ENCODE results near the gene ANK3.

DNA sequence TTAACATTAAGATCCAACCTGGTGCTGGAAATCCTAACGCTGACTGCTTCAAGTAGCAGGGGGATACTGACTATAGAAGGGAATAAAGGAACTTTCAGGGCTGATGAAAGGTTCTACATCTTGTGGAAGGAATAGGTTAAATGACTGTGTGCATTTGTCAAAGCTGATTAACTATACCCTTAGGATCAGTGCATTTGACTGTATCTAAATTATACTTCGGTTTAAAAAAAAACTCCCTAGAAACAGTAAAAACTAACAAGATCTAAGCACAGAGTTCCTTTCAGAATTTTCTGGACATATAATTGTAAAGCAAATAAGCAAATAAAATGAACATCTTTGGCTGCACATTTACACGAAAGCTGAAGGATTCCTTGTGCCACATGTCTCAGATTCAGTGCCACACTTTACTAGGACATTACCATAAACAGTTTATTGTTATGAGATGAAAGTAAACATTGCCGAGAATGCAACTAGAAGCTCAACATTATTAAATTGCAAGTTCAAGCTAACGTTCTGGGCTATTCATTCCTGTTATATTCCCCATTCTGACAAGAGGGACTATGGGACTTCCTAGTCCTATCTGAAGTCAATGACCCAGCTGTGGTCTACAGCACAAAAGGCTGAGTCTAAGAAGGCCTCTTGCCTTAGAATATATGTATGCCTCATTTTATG lies 20.7 kb downstream of the ANK3 start:
- TF ChIP-seq, protein P1, sequence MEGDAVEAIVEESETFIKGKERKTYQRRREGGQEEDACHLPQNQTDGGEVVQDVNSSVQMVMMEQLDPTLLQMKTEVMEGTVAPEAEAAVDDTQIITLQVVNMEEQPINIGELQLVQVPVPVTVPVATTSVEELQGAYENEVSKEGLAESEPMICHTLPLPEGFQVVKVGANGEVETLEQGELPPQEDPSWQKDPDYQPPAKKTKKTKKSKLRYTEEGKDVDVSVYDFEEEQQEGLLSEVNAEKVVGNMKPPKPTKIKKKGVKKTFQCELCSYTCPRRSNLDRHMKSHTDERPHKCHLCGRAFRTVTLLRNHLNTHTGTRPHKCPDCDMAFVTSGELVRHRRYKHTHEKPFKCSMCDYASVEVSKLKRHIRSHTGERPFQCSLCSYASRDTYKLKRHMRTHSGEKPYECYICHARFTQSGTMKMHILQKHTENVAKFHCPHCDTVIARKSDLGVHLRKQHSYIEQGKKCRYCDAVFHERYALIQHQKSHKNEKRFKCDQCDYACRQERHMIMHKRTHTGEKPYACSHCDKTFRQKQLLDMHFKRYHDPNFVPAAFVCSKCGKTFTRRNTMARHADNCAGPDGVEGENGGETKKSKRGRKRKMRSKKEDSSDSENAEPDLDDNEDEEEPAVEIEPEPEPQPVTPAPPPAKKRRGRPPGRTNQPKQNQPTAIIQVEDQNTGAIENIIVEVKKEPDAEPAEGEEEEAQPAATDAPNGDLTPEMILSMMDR (conservative IDR thresholded peaks at IDR 0.05; ENCODE audit: low read depth in 2 of 2): no peak
- no peak for TF ChIP-seq CREB1 (CRISPR knock-in tag; IDR thresholded peaks at IDR 0.05; ENCODE audit: low read depth)
- TF ChIP-seq EZH2phosphoT487 (IDR thresholded peaks at IDR 0.05; ENCODE audit: unreplicated experiment): no peak
- TF ChIP-seq EZH2 (IDR thresholded peaks at IDR 0.05; ENCODE audit: low read depth, unreplicated experiment): no peak
- no peak for TF ChIP-seq POLR2AphosphoS5 (IDR thresholded peaks at IDR 0.05; ENCODE audit: low read depth)
- TF ChIP-seq, protein P2, sequence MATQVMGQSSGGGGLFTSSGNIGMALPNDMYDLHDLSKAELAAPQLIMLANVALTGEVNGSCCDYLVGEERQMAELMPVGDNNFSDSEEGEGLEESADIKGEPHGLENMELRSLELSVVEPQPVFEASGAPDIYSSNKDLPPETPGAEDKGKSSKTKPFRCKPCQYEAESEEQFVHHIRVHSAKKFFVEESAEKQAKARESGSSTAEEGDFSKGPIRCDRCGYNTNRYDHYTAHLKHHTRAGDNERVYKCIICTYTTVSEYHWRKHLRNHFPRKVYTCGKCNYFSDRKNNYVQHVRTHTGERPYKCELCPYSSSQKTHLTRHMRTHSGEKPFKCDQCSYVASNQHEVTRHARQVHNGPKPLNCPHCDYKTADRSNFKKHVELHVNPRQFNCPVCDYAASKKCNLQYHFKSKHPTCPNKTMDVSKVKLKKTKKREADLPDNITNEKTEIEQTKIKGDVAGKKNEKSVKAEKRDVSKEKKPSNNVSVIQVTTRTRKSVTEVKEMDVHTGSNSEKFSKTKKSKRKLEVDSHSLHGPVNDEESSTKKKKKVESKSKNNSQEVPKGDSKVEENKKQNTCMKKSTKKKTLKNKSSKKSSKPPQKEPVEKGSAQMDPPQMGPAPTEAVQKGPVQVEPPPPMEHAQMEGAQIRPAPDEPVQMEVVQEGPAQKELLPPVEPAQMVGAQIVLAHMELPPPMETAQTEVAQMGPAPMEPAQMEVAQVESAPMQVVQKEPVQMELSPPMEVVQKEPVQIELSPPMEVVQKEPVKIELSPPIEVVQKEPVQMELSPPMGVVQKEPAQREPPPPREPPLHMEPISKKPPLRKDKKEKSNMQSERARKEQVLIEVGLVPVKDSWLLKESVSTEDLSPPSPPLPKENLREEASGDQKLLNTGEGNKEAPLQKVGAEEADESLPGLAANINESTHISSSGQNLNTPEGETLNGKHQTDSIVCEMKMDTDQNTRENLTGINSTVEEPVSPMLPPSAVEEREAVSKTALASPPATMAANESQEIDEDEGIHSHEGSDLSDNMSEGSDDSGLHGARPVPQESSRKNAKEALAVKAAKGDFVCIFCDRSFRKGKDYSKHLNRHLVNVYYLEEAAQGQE (IDR thresholded peaks at IDR 0.05; ENCODE audit: unreplicated experiment): no peak
- no peak for TF ChIP-seq STAT1 (IDR thresholded peaks at IDR 0.05; ENCODE audit: unreplicated experiment)
- no peak for TF ChIP-seq ZNF114 (CRISPR knock-in tag; IDR thresholded peaks at IDR 0.05)
- TF ChIP-seq, protein P3, sequence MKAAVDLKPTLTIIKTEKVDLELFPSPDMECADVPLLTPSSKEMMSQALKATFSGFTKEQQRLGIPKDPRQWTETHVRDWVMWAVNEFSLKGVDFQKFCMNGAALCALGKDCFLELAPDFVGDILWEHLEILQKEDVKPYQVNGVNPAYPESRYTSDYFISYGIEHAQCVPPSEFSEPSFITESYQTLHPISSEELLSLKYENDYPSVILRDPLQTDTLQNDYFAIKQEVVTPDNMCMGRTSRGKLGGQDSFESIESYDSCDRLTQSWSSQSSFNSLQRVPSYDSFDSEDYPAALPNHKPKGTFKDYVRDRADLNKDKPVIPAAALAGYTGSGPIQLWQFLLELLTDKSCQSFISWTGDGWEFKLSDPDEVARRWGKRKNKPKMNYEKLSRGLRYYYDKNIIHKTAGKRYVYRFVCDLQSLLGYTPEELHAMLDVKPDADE (IDR thresholded peaks at IDR 0.05): no peak
- TF ChIP-seq ZNF331 (CRISPR knock-in tag; IDR thresholded peaks at IDR 0.05; ENCODE audit: low read depth): no peak
- TF ChIP-seq NANOG (IDR thresholded peaks at IDR 0.05; ENCODE audit: borderline replicate concordance): no peak
- no peak for TF ChIP-seq JUNB (IDR thresholded peaks at IDR 0.05; ENCODE audit: unreplicated experiment)
- TF ChIP-seq, protein P4, sequence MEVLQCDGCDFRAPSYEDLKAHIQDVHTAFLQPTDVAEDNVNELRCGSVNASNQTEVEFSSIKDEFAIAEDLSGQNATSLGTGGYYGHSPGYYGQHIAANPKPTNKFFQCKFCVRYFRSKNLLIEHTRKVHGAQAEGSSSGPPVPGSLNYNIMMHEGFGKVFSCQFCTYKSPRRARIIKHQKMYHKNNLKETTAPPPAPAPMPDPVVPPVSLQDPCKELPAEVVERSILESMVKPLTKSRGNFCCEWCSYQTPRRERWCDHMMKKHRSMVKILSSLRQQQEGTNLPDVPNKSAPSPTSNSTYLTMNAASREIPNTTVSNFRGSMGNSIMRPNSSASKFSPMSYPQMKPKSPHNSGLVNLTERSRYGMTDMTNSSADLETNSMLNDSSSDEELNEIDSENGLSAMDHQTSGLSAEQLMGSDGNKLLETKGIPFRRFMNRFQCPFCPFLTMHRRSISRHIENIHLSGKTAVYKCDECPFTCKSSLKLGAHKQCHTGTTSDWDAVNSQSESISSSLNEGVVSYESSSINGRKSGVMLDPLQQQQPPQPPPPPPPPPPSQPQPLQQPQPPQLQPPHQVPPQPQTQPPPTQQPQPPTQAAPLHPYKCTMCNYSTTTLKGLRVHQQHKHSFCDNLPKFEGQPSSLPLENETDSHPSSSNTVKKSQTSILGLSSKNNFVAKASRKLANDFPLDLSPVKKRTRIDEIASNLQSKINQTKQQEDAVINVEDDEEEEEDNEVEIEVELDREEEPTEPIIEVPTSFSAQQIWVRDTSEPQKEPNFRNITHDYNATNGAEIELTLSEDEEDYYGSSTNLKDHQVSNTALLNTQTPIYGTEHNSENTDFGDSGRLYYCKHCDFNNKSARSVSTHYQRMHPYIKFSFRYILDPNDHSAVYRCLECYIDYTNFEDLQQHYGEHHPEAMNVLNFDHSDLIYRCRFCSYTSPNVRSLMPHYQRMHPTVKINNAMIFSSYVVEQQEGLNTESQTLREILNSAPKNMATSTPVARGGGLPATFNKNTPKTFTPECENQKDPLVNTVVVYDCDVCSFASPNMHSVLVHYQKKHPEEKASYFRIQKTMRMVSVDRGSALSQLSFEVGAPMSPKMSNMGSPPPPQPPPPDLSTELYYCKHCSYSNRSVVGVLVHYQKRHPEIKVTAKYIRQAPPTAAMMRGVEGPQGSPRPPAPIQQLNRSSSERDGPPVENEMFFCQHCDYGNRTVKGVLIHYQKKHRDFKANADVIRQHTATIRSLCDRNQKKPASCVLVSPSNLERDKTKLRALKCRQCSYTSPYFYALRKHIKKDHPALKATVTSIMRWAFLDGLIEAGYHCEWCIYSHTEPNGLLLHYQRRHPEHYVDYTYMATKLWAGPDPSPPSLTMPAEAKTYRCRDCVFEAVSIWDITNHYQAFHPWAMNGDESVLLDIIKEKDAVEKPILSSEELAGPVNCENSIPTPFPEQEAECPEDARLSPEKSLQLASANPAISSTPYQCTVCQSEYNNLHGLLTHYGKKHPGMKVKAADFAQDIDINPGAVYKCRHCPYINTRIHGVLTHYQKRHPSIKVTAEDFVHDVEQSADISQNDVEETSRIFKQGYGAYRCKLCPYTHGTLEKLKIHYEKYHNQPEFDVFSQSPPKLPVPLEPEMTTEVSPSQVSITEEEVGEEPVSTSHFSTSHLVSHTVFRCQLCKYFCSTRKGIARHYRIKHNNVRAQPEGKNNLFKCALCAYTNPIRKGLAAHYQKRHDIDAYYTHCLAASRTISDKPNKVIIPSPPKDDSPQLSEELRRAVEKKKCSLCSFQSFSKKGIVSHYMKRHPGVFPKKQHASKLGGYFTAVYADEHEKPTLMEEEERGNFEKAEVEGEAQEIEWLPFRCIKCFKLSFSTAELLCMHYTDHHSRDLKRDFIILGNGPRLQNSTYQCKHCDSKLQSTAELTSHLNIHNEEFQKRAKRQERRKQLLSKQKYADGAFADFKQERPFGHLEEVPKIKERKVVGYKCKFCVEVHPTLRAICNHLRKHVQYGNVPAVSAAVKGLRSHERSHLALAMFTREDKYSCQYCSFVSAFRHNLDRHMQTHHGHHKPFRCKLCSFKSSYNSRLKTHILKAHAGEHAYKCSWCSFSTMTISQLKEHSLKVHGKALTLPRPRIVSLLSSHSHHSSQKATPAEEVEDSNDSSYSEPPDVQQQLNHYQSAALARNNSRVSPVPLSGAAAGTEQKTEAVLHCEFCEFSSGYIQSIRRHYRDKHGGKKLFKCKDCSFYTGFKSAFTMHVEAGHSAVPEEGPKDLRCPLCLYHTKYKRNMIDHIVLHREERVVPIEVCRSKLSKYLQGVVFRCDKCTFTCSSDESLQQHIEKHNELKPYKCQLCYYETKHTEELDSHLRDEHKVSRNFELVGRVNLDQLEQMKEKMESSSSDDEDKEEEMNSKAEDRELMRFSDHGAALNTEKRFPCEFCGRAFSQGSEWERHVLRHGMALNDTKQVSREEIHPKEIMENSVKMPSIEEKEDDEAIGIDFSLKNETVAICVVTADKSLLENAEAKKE (CRISPR knock-in tag; IDR thresholded peaks at IDR 0.05): no peak

Measured in GM23338 (cell line).